GM23338 (cell line): Measurements from ENCODE around the gene SUPT5H. TPM values are rescaled to one million over a fixed set of nuclear protein-coding genes. Genes with fewer than 3 reads are reported as not detected.
A peak's percentile ranks its signal among the peaks of the same experiment; 100 is the strongest.

ENCODE experiments used
- ATAC-seq: fragments of 200-7000 bp; cut with Tn5 transposase; 3 replicates; pipeline ENCODE4 v1.9.1; 2020
- DNase-seq: peaks from one replicate; pipeline ENCODE4 v3.0.0-alpha.2; 2015; ENCODE audit warnings: low spot score
- H2AFZ ChIP-seq: fragments of 200-600 bp; sonication (generic); 2 replicates; pipeline ENCODE4 v1.8.0; 2016; ENCODE audit warnings: antibody characterized with exemption, mild to moderate bottlenecking, moderate library complexity
- H3F3A ChIP-seq: fragments of 200-600 bp; sonication (generic); replicated peaks from 2 replicates; pipeline ENCODE4 v1.8.0; 2017; ENCODE audit warnings: antibody characterized with exemption, mixed run types, low read depth
- H3K27ac ChIP-seq: fragments of 200-600 bp; sonication (generic); 2 replicates; pipeline ENCODE4 v1.6.1; 2016; ENCODE audit warnings: low read depth
- H3K27me3 ChIP-seq: fragments of 200-600 bp; sonication (generic); 2 replicates; pipeline ENCODE4 v1.8.0; 2016; ENCODE audit warnings: mild to moderate bottlenecking, mixed run types, moderate library complexity; ENCODE audit not compliant: insufficient read depth
- H3K36me3 ChIP-seq: fragments of 200-600 bp; sonication (generic); 2 replicates; pipeline ENCODE4 v1.8.0; 2016; ENCODE audit warnings: mild to moderate bottlenecking; ENCODE audit not compliant: insufficient read depth
- H3K4me1 ChIP-seq: fragments of 200-600 bp; sonication (generic); 2 replicates; pipeline ENCODE4 v1.8.0; 2016; ENCODE audit warnings: mild to moderate bottlenecking, moderate library complexity; ENCODE audit not compliant: insufficient read depth
- H3K4me2 ChIP-seq: fragments of 200-600 bp; sonication (generic); 2 replicates; pipeline ENCODE4 v1.7.1; 2017; ENCODE audit warnings: mixed run types
- H3K4me3 ChIP-seq: fragments of 200-600 bp; sonication (generic); 2 replicates; pipeline ENCODE4 v1.6.1; 2016; ENCODE audit warnings: mixed run types
- H3K79me2 ChIP-seq: fragments of 200-600 bp; sonication (generic); replicated peaks from 2 replicates; pipeline ENCODE4 v1.8.0; 2017; ENCODE audit warnings: mild to moderate bottlenecking; ENCODE audit not compliant: insufficient read depth
- H3K9me2 ChIP-seq: fragments of 200-600 bp; sonication (generic); 2 replicates; pipeline ENCODE4 v1.8.0; 2017; ENCODE audit not compliant: insufficient read depth
- H4K20me1 ChIP-seq: fragments of 200-600 bp; sonication (generic); replicated peaks from 2 replicates; pipeline ENCODE4 v1.8.0; 2017; ENCODE audit warnings: mild to moderate bottlenecking; ENCODE audit not compliant: insufficient read depth
- H3K27ac Mint-ChIP-seq: 2 replicates; pipeline ENCODE4 v1.8.0; 2020; ENCODE audit warnings: inconsistent platforms, mild to moderate bottlenecking, moderate library complexity, mixed read lengths
- H3K27me3 Mint-ChIP-seq: 3 replicates; pipeline ENCODE4 v1.8.0; 2022; ENCODE audit warnings: low read depth, mild to moderate bottlenecking, moderate library complexity, mixed read lengths, inconsistent platforms; ENCODE audit not compliant: insufficient read depth, poor library complexity
- H3K36me3 Mint-ChIP-seq: 3 replicates; pipeline ENCODE4 v1.8.0; 2021; ENCODE audit warnings: low read depth, mild to moderate bottlenecking, inconsistent platforms, moderate library complexity, mixed read lengths
- H3K4me1 Mint-ChIP-seq: 3 replicates; pipeline ENCODE4 v1.8.0; 2020; ENCODE audit warnings: mild to moderate bottlenecking, inconsistent platforms, mixed read lengths
- H3K4me3 Mint-ChIP-seq: 3 replicates; pipeline ENCODE4 v1.8.0; 2021; ENCODE audit warnings: moderate library complexity, mild to moderate bottlenecking, inconsistent platforms, mixed read lengths
- H3K9me3 Mint-ChIP-seq: 3 replicates; pipeline ENCODE4 v1.8.0; 2020; ENCODE audit warnings: moderate library complexity, mild to moderate bottlenecking, inconsistent platforms, mixed read lengths
- CREB1 ChIP-seq: fragments of 250-450 bp; sonication (Bioruptor Pico); IDR thresholded peaks from 2 replicates; pipeline ENCODE4 v1.5.0; 2020; ENCODE audit warnings: low read depth, mild to moderate bottlenecking, moderate library complexity
- CTCF ChIP-seq, 2 experiments: fragments of 200-600 bp in 1 of 2; sonication (generic) in 1 of 2; conservative IDR thresholded peaks; 2 replicates each; pipeline versions ENCODE4 v1.5.1 to v1.6.1; 2016 to 2017; ENCODE audit warnings: antibody characterized with exemption in 2 of 2, low read depth in 2 of 2, mild to moderate bottlenecking in 2 of 2, moderate library complexity in 1 of 2
- ETS1 ChIP-seq: IDR thresholded peaks from 2 replicates; pipeline ENCODE4 v1.6.1; 2016; ENCODE audit warnings: antibody characterized with exemption
- EZH2 ChIP-seq: fragments of 200-600 bp; sonication (generic); IDR thresholded peaks from one replicate; pipeline ENCODE4 v1.8.0; 2017; ENCODE audit warnings: antibody characterized with exemption, mild to moderate bottlenecking, low read depth; ENCODE audit not compliant: unreplicated experiment
- EZH2phosphoT487 ChIP-seq: fragments of 200-600 bp; sonication (generic); IDR thresholded peaks from one replicate; pipeline ENCODE4 v1.8.1; 2018; ENCODE audit warnings: antibody characterized with exemption; ENCODE audit not compliant: unreplicated experiment
- JUNB ChIP-seq: IDR thresholded peaks from one replicate; pipeline ENCODE4 v1.6.1; 2016; ENCODE audit warnings: antibody characterized with exemption; ENCODE audit not compliant: unreplicated experiment
- NANOG ChIP-seq: IDR thresholded peaks from 2 replicates; pipeline ENCODE4 v1.6.1; 2016; ENCODE audit warnings: antibody characterized with exemption, borderline replicate concordance
- POLR2AphosphoS5 ChIP-seq: IDR thresholded peaks from 2 replicates; pipeline ENCODE4 v1.6.1; 2016; ENCODE audit warnings: antibody characterized with exemption, low read depth
- REST ChIP-seq: IDR thresholded peaks from one replicate; pipeline ENCODE4 v1.6.1; 2018; ENCODE audit warnings: antibody characterized with exemption; ENCODE audit not compliant: unreplicated experiment
- STAT1 ChIP-seq: IDR thresholded peaks from one replicate; pipeline ENCODE4 v1.6.1; 2016; ENCODE audit warnings: antibody characterized with exemption; ENCODE audit not compliant: unreplicated experiment
- ZNF114 ChIP-seq: fragments of 250-450 bp; sonication (Bioruptor Pico); IDR thresholded peaks from 2 replicates; pipeline ENCODE4 v1.5.0; 2020; ENCODE audit warnings: mild to moderate bottlenecking, moderate library complexity
- ZNF331 ChIP-seq: fragments of 250-450 bp; sonication (Bioruptor Pico); IDR thresholded peaks from 2 replicates; pipeline ENCODE4 v1.5.0; 2020; ENCODE audit warnings: low read depth, mild to moderate bottlenecking, moderate library complexity
- ZNF462 ChIP-seq: fragments of 250-450 bp; sonication (Bioruptor Pico); IDR thresholded peaks from 2 replicates; pipeline ENCODE4 v1.5.0; 2020; ENCODE audit warnings: mild to moderate bottlenecking, moderate library complexity
- polyA plus RNA-seq: library from polyadenylated mRNA; unstranded; fragments of >200 nt; fragmentation: Nextera tagmentation; extraction: Ambion mirVana; gene quantifications from 2 replicates; pipeline ENCODE4 v1.2.1, GENCODE V29; 2016
- total RNA-seq: library from RNA; depleted of rRNA; stranded (reverse); fragments of >200 nt; shearing (Covaris generic); gene quantifications from 2 replicates; pipeline ENCODE4 v1.2.3, GENCODE V29; 2014

The SUPT5H gene
- total and polyA plus RNA-seq, 2 experiments from 2014 or later = 108 to 150 TPM

GRCh38 chr19:39407660-39408391 is 37.6 kb upstream of the SUPT5H start:
- peaks cover 17% of the 10 kb centered on the region; the same call in 2 of the 3 replicates for H3K36me3 Mint-ChIP-seq
- peak; percentile 59 for DNase-seq

More at GRCh38 chr19:39407660-39408391, 37.6 kb upstream of the SUPT5H start:
- Histone ChIP-seq H2AFZ (no peak overlapping the region), H3K36me3 (no peaks in the 10 kb centered on the region), H3K4me1 (peaks cover 55% of the 10 kb centered on the region), H3F3A (peaks cover 42% of the 10 kb centered on the region), H3K9me2 (no peaks in the 10 kb centered on the region), H3K4me3 (peak overlapping the region; percentile 99), H3K27me3 (no peaks in the 10 kb centered on the region), H3K4me2 (peak overlapping the region; percentile 91), H4K20me1 (peaks cover 4% of the 10 kb centered on the region; the same call in 1 of the 2 replicates), H3K79me2 (peaks cover 23% of the 10 kb centered on the region), H3K27ac (peak overlapping the region; percentile 60)
- Mint-ChIP-seq H3K9me3 (peaks cover 4% of the 10 kb centered on the region; the same call in 2 of the 3 replicates), H3K4me3 (peak overlapping the region; percentile 94), H3K4me1 (peaks cover 52% of the 10 kb centered on the region), H3K27ac (no peak overlapping the region), H3K27me3 (peaks cover 49% of the 10 kb centered on the region)
- no peak for TF ChIP-seq EZH2
- no peak for TF ChIP-seq JUNB
- TF ChIP-seq ETS1 = no peak
- TF ChIP-seq ZNF462 (CRISPR knock-in tag) = no peak
- no peak for TF ChIP-seq CREB1 (CRISPR knock-in tag)
- TF ChIP-seq REST = no peak
- TF ChIP-seq STAT1 = no peak
- TF ChIP-seq NANOG = no peak
- no peak for TF ChIP-seq ZNF331 (CRISPR knock-in tag)
- no peak for TF ChIP-seq EZH2phosphoT487
- no peak for TF ChIP-seq CTCF (conservative IDR thresholded peaks at IDR 0.05; ENCODE audit: low read depth in 2 of 2)
- TF ChIP-seq ZNF114 (CRISPR knock-in tag) = no peak
- TF ChIP-seq POLR2AphosphoS5 = no peak
- ATAC-seq = no peak
